Posterior vena cava (tissue), 2 donors: ENCODE results near the gene TBPL1. TPM values are rescaled to one million over a fixed set of nuclear protein-coding genes. Genes with fewer than 3 reads are reported as not detected.

ENCODE experiments used
- DNase-seq: peaks from one replicate; pipeline ENCODE4 v3.0.0-alpha.2; 2020; ENCODE audit warnings: low spot score
- intact Hi-C, 2 donors: fragments of 100-400 bp; cut with DNase I; formaldehyde crosslinking; loops; one replicate each; pipeline versions ENCODE4 v1.14.1 to v1.14.2; 2022 to 2023
- total RNA-seq, 2 donors: library from RNA; stranded (reverse); fragmentation: NEBNext Ultra II Directional; extraction: Animal tissue kit (Norgen Biotek cat#: 25700); gene quantifications; one replicate each; pipeline ENCODE4 v1.2.1, GENCODE V29; 2021
- donor health status: DM: yes; HTN: yes; CAD: no.
- donor health status: DM: yes; HTN: yes; CAD: no.

The TBPL1 gene
- total RNA-seq, 2 donors from 2014 or later, result 16.3 to 19.6 TPM

DNA sequence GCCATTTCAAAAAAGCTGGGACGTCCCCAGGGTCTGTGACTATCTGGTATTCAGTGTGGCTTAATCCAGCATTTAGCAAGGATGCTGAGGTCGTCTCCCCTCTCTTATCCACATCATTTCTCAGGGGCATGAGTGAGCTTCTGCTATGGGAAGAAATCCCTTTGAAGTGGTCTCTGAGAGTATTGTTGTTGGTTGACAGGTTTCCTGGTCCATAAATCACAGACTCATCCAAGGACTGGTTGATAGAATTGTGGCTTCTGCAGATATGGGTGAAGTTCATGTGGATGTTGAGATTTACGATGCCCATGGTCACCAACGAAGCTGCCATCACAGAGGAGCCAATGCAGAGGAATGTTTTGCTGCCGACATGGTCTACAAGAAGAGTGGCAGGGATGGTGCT, 75.4 kb downstream of the TBPL1 start:
- DNase-seq, result no peak
- intact Hi-C loops, result no loop called here

GRCh38 chr6:134029495-134030455, 76.8 kb downstream of the TBPL1 start:
- intact Hi-C loops, result no loop called here
- no peak for DNase-seq

DNA sequence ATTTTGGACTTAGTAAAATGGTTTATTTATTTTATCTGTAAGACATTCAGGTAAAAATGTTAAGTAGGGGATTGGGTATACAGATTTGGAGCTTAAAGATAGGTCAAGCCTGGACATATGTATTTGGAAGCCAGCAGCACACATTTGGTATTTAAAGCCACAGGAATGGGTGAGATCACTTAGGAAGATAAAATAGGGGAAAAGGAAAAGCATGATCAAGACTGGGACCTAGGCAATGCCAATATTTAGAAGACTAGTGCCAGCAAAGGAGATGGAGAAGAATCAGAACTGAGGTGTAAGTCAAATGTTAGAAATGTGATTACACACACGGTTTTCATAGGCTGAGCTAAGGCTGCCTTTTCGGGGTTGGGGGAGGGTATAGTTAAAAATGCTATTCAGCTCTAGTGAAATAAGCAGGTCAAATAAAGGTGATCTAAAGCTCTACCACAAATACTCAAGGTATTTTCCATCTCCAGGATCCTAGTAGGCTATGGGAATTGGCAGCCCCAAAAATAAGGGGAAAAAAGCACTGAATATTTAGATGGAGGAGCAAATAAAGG, 78.8 kb downstream of the TBPL1 start:
- DNase-seq, result no peak
- intact Hi-C loops, result no loop called here

GRCh38 chr6:134034478-134034877, 81.5 kb downstream of the TBPL1 start:
- intact Hi-C loops, result no loop called here
- DNase-seq, result no peak

GRCh38 chr6:134034961-134035822, 82.2 kb downstream of the TBPL1 start:
- DNase-seq, result no peak
- intact Hi-C loops, result no loop called here

GRCh38 chr6:134035823-134036296, 82.8 kb downstream of the TBPL1 start:
- intact Hi-C loops, result no loop called here
- DNase-seq, result no peak

- intact Hi-C loops, result no loop called here
- no peak for DNase-seq
These were observed 86.1 kb downstream of the TBPL1 start for GRCh38 chr6:134039116-134039515.

Other genes starting within 250 kb of the TBPL1 start
- 1 to 10 TPM; 1.9 to 4.5 TPM for gene TCF21, start 64.1 kb upstream of the TBPL1 start, total RNA-seq
- gene SLC2A12, start 99.4 kb downstream of the TBPL1 start, total RNA-seq, result 1 to 10 TPM; 3.1 to 3.2 TPM